H7 (cell line): ENCODE measurements around the gene WWOX. TPM values are rescaled to one million over a fixed set of nuclear protein-coding genes. Genes with fewer than 3 reads are reported as not detected.

Experiments
- DNase-seq: peaks from one replicate; pipeline ENCODE4 v3.0.0; 2012
- H3K27me3 ChIP-seq: 2 replicates; pipeline ENCODE4 v1.6.0; 2011; ENCODE audit warnings: mild to moderate bottlenecking, low read length; ENCODE audit not compliant: control insufficient read depth, insufficient read depth
- H3K36me3 ChIP-seq: replicated peaks from 2 replicates; pipeline ENCODE4 v1.5.1; 2011; ENCODE audit warnings: low read length; ENCODE audit not compliant: control insufficient read depth, insufficient read depth
- H3K4me3 ChIP-seq: 2 replicates; pipeline ENCODE4 v1.5.1; 2011; ENCODE audit warnings: low read depth, mild to moderate bottlenecking, control low read depth, low read length, moderate library complexity; ENCODE audit not compliant: insufficient read depth
- total RNA-seq: library from RNA; depleted of rRNA; stranded (reverse); fragments of >200 nt; shearing (Covaris generic); gene quantifications from 2 replicates; pipeline ENCODE4 v1.2.3, GENCODE V29; 2014

Gene WWOX
- total RNA-seq, 1 experiment from 2014 or later: 29.2 TPM

DNA sequence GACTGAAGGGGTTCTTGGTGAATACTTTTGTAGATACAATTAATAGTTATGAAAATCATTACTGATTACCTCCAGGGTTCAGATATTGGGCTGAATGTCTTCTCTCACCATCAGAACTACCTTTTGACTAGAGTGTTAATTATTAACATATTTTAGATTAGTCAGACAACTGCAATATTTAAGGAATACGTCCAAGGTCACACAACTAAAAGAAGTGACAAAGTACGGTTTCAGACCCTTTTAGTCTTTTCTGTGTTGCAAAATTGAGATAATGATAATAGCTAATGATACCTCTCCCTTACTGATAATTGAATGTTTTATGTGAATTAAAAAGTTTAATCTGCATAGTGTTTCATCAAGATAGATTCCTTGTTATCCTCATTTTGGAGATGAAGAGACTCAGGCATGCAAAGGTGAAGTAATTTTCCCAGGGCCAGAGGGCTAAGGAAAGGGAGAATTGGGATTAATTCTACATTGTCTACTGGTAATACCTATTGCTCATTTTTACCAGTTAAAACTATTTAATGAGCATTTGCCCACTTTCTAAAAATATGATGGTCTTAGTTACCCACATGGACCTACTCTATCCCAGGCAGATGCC lies 107.3 kb downstream of the WWOX start:
- no peak overlapping the region for H3K4me3 ChIP-seq
- no peaks in the 10 kb centered on the region for H3K36me3 ChIP-seq
- no peaks in the 10 kb centered on the region for H3K27me3 ChIP-seq
- no peak for DNase-seq

DNA sequence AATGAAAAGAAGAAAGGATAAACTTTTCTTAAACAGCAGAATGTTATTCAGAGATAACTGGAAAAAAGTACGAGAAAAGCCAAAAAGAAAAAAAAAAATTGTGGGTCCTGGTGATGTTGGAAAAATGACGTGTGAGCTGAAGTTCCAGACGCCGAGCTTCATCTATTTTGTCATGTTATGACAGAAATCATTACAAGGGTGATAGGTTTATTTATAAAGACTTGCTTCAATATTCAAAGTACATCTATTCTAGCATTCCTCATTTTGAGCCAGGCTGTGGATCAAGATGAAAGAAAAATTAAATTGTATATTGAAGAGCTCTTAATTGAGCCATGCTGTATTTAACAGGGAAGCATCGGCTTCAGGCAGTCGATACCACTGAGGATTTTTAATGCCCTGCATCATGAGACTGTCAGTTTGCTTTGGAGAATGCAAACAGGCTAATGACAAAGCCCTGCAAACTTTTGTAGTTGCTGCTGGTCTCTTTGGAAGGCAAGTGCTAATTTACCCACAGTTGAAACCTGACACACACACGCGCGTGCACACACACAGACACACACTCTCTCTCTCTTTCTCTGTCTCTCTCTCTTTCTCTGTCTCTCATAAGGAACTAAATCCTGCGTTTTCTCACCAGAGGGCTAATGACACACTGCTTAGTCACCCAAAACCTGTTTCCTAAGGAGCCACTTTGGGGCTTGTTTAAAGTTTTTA lies 110.7 kb downstream of the WWOX start:
- Histone ChIP-seq H3K4me3 (no peak overlapping the region), H3K36me3 (no peaks in the 10 kb centered on the region), H3K27me3 (no peaks in the 10 kb centered on the region)
- DNase-seq: no peak

DNA sequence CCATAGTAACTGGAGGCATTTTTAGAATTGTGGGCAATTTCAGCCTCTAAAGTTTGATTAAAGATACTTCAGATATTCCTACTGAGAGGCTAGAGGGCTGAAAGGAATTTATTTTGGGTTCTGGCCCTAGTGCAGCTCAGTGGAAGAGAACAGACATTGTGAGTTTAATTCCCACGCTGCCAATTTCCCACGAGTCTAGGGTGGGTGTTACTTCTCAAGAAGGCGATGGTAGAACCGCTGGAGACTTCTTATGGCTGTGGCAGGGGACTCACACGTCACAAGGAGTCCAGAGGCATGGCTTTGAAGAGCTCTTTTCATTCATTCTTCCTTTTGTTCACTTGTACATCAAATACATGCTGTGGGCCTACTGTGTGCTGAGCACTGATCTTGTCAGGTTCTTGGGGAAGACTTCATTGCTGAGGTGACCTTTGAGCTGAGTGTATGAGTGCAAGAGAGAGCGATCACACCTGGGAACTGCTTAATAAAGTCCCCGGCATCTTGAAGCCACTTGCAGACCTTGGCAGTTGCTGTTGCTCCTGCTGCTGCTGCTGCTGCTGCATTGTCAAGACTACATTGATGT lies 111.7 kb downstream of the WWOX start:
- Histone ChIP-seq H3K27me3 (no peaks in the 10 kb centered on the region), H3K4me3 (no peak overlapping the region), H3K36me3 (no peaks in the 10 kb centered on the region)
- DNase-seq: no peak

DNA sequence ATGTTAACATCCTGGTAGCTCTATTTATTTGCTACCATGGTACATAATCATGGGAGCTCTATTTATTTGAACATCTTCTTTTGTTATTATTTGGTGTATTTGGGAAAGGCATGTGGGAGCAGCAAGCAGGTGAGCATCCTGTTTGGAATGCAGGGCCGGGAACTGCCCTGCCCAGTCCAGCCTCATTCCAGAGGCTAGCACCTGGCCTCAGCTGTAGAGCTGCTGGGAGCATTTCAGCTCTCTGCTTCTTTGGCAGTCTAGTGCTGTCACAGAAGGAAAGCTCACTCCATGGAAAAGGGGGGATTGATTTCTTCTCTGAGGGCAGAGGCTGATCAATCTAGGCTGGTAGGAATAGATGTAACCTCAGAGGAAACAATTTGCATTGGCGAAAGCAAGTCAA lies 112.5 kb downstream of the WWOX start:
- no peak overlapping the region for H3K4me3 ChIP-seq
- DNase-seq: no peak
- H3K36me3 ChIP-seq: no peaks in the 10 kb centered on the region
- H3K27me3 ChIP-seq: no peaks in the 10 kb centered on the region

GRCh38 chr16:78212674-78213073 lies 113.2 kb downstream of the WWOX start:
- H3K27me3 ChIP-seq: no peaks in the 10 kb centered on the region
- no peak overlapping the region for H3K4me3 ChIP-seq
- H3K36me3 ChIP-seq: no peaks in the 10 kb centered on the region
- DNase-seq: no peak

- DNase-seq: no peak
- Histone ChIP-seq H3K27me3 (no peaks in the 10 kb centered on the region), H3K36me3 (no peaks in the 10 kb centered on the region), H3K4me3 (no peak overlapping the region)
Measured at GRCh38 chr16:78213751-78214150, 114.3 kb downstream of the WWOX start.

- no peak overlapping the region for H3K4me3 ChIP-seq
- no peak for DNase-seq
- no peaks in the 10 kb centered on the region for H3K27me3 ChIP-seq
- H3K36me3 ChIP-seq: no peaks in the 10 kb centered on the region
Measured at GRCh38 chr16:78215222-78215621, 115.8 kb downstream of the WWOX start.

DNA sequence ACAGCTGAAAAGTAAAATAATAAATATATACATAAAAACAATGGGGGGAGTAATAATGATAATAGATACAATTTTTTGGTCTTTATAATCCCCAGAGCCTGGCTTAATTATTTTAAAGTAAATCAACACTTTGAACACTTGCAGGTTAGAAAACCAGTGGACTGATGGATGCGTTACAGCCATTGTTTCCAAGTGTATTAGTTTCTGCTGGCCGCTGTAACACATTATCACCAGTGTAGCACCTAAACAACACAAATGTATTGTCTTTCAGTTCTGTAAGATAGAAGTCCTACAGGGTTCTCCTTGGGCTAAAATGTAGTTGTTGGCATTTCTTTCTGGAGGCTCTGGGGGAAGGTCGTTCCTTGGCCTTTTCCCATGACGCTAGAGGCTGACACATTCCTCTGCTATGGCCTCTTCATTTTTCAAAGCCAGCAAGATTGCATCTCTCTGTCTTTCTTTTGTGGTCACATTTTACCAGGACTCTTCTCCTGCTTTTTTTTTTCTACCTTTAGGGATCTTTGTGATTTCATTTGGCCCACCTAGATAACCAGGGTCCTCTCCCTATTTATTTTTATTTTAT lies 116.8 kb downstream of the WWOX start:
- DNase-seq: no peak
- H3K27me3 ChIP-seq: no peaks in the 10 kb centered on the region
- no peaks in the 10 kb centered on the region for H3K36me3 ChIP-seq
- no peak overlapping the region for H3K4me3 ChIP-seq

GRCh38 chr16:78217276-78217675 lies 117.8 kb downstream of the WWOX start:
- no peak for DNase-seq
- H3K4me3 ChIP-seq: no peak overlapping the region
- no peaks in the 10 kb centered on the region for H3K36me3 ChIP-seq
- H3K27me3 ChIP-seq: no peaks in the 10 kb centered on the region

- Histone ChIP-seq H3K27me3 (no peaks in the 10 kb centered on the region), H3K36me3 (no peaks in the 10 kb centered on the region), H3K4me3 (no peak overlapping the region)
- no peak for DNase-seq
Measured at GRCh38 chr16:78218279-78218678, 118.8 kb downstream of the WWOX start.

DNA sequence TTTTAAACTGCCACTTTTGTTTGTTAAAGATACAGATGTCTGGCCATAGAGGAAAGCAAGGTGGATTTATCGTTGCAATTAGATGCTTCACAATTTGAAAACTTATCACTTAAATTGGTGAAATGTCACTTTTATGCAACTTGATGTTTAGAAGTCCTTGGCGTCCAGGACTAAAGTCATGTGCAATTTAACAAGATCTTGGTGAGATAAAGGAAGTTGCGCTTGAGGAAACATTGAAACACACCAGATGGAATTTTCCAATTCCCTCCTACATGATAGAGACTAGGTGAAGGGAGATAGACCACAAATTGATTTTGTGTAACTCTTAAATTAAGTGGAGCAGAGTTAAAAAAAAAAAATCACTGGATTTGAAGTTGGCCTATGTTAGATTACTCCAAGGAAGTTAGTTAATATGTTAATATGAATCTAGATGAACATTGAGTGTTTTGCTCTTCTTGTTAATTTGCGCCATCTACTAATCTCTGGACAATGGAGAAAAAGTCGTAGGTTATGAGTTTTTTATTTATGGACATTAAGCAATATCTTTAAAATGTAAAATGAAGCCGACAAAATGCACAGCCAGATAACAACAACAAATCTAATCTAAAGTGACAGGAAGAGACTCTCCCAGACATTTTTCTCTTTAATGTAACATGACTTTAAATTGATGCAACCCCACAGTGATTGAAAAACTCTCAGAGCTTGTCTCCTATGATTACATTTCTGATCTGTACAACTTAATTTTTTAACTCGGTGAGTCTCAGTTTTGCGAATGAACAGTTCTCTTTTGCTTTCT lies 119.6 kb downstream of the WWOX start:
- Histone ChIP-seq H3K27me3 (no peaks in the 10 kb centered on the region), H3K4me3 (no peak overlapping the region), H3K36me3 (no peaks in the 10 kb centered on the region)
- DNase-seq: no peak

DNA sequence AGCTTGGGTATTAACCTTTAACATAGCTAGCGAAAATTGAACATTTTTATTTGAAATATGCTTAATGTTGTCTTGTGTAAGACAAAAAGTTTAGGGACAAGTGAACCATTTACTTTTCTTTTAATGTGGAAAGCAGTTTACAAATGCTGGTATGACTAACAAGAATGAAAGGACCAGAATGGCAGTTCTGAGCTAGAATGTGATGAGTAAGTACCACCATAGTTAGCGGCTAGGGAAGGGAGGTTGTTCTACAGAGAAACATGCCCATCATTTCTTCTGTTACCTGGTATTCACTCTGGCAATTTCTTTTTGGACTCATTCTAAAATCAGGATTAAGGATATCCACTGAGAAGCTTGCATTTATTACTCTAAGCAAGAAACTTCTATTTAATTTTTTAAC lies 121.1 kb downstream of the WWOX start:
- H3K36me3 ChIP-seq: no peaks in the 10 kb centered on the region
- H3K27me3 ChIP-seq: no peaks in the 10 kb centered on the region
- H3K4me3 ChIP-seq: no peak overlapping the region
- no peak for DNase-seq

GRCh38 chr16:78221892-78222291 lies 122.4 kb downstream of the WWOX start:
- H3K4me3 ChIP-seq: no peak overlapping the region
- no peaks in the 10 kb centered on the region for H3K27me3 ChIP-seq
- no peaks in the 10 kb centered on the region for H3K36me3 ChIP-seq
- DNase-seq: no peak

- no peaks in the 10 kb centered on the region for H3K27me3 ChIP-seq
- DNase-seq: no peak
- no peaks in the 10 kb centered on the region for H3K36me3 ChIP-seq
- no peak overlapping the region for H3K4me3 ChIP-seq
Measured at GRCh38 chr16:78224342-78224741, 124.9 kb downstream of the WWOX start.
